GM19468 (cell line): ENCODE measurements around the gene PPM1N.
"Not testable (repeated sequence)": the region's sequence is repeated elsewhere in the genome, so short reads cannot be mapped to it uniquely, and the experiment has no call there.

Source experiments
- ATAC-seq: cut with Tn5 transposase; IDR thresholded peaks from one replicate; pipeline ENCODE4 v1.9.1; 2021; ENCODE audit warnings: mild to moderate bottlenecking, moderate library complexity, moderate number of reproducible peaks; ENCODE audit not compliant: unreplicated experiment; ENCODE audit errors: extremely low read depth

Gene PPM1N

GRCh38 chr19:45506989-45507871 lies 9.0 kb downstream of the PPM1N start, which contains the start of gene VASP:
Gene VASP, plus strand, starts transcription at chr19:45507479. Its CDS starts 293 bp downstream, at chr19:45507772.
- ATAC-seq, result peak; percentile 53

GRCh38 chr19:45507872-45508416 lies 9.7 kb downstream of the PPM1N start:
- ATAC-seq, result no peak

- ATAC-seq, result no peak
Observed at GRCh38 chr19:45508417-45508860, 10.2 kb downstream of the PPM1N start.

GRCh38 chr19:45508861-45509691 lies 10.8 kb downstream of the PPM1N start:
- no peak for ATAC-seq

GRCh38 chr19:45509692-45510015 lies 11.4 kb downstream of the PPM1N start:
- ATAC-seq, result no peak

- not testable (repeated sequence) for ATAC-seq
Observed at GRCh38 chr19:45510352-45510751, 12.1 kb downstream of the PPM1N start.

- no peak for ATAC-seq
Observed at GRCh38 chr19:45511074-45511473, 12.8 kb downstream of the PPM1N start.

- ATAC-seq, result no peak
Observed at GRCh38 chr19:45512881-45513483, 14.7 kb downstream of the PPM1N start.

- no peak for ATAC-seq
Observed at GRCh38 chr19:45514376-45515051, 16.3 kb downstream of the PPM1N start.

GRCh38 chr19:45515081-45515624 lies 16.9 kb downstream of the PPM1N start:
- ATAC-seq, result no peak

- no peak for ATAC-seq
Observed at GRCh38 chr19:45515807-45516401, 17.7 kb downstream of the PPM1N start.

GRCh38 chr19:45517238-45517637 lies 19.0 kb downstream of the PPM1N start:
- ATAC-seq, result no peak

GRCh38 chr19:45517641-45518468 lies 19.6 kb downstream of the PPM1N start:
- ATAC-seq, result no peak

- no peak for ATAC-seq
Observed at GRCh38 chr19:45518469-45518826, 20.2 kb downstream of the PPM1N start.

- ATAC-seq, result no peak
Observed at GRCh38 chr19:45522010-45522941, 24.0 kb downstream of the PPM1N start.

- ATAC-seq, result peak; percentile 59
Observed at GRCh38 chr19:45523642-45524256, 25.5 kb downstream of the PPM1N start.

- no peak for ATAC-seq
Observed at GRCh38 chr19:45524575-45525129, 26.4 kb downstream of the PPM1N start.
